B cell (primary cell): ENCODE data around the gene B3GALT6. TPM values are rescaled to one million over a fixed set of nuclear protein-coding genes. Genes with fewer than 3 reads are reported as not detected.

Experiments used
- ATAC-seq: fragments of 200-7000 bp; cut with Tn5 transposase; one replicate; pipeline ENCODE4 v1.10.0; 2021; ENCODE audit warnings: low read depth, mild to moderate bottlenecking, moderate number of reproducible peaks, moderate library complexity
- CTCF ChIA-PET: fragments of 350-600 bp; sonication (Branson Sonifier 250); formaldehyde crosslinking; loops from one replicate; lab custom pipeline; 2021; ENCODE audit warnings: antibody characterized with exemption, inconsistent platforms; lab: Charles Lee
- POLR2A ChIA-PET: fragments of 350-600 bp; sonication (Branson Sonifier 250); formaldehyde crosslinking; loops from one replicate; lab custom pipeline; 2021; ENCODE audit warnings: antibody characterized with exemption; lab: Charles Lee
- DNase-seq: peaks from one replicate; pipeline ENCODE4 v3.0.0; 2013
- H2AFZ ChIP-seq: 2 replicates; pipeline ENCODE4 v1.6.1; 2012; ENCODE audit warnings: mild to moderate bottlenecking, low read depth, low read length; ENCODE audit not compliant: insufficient read depth, poor library complexity, severe bottlenecking
- H3K27ac ChIP-seq, 2 donors: 1 replicate in 1 of 2; 2 replicates in 1 of 2; pipeline ENCODE4 v1.5.1; 2012 to 2013; ENCODE audit warnings: low read length in 2 of 2, mild to moderate bottlenecking in 2 of 2, moderate library complexity in 1 of 2
- H3K27me3 ChIP-seq, 4 experiments: fragments of 200-600 bp in 1 of 4; sonication (generic) in 1 of 4; replicated peaks in 1 of 4; 1 replicate in 2 of 4; 2 replicates in 2 of 4; pipeline versions ENCODE4 v1.6.1 to v1.7.0; 2013 to 2016; ENCODE audit warnings: low read length in 3 of 4, mild to moderate bottlenecking in 2 of 4, mixed read lengths in 1 of 4, moderate library complexity in 1 of 4; ENCODE audit not compliant: insufficient read depth in 4 of 4, control insufficient read depth in 3 of 4; ENCODE audit errors: control extremely low read depth in 1 of 4
- H3K36me3 ChIP-seq, 2 experiments: replicated peaks in 1 of 2; 1 replicate in 1 of 2; 2 replicates in 1 of 2; pipeline versions ENCODE4 v1.6.1 to v1.7.1; 2013; ENCODE audit warnings: low read length in 1 of 2; ENCODE audit not compliant: insufficient read depth in 2 of 2, control insufficient read depth in 1 of 2; ENCODE audit errors: control extremely low read depth in 1 of 2, extremely low read depth in 1 of 2
- H3K4me1 ChIP-seq, 2 donors: fragments of 200-600 bp in 1 of 2; sonication (generic) in 1 of 2; 1 replicate in 1 of 2; 2 replicates in 1 of 2; pipeline versions ENCODE4 v1.5.1 to v1.6.1; 2013 to 2017; ENCODE audit warnings: low read length in 2 of 2; ENCODE audit not compliant: control insufficient read depth in 2 of 2, insufficient read depth in 2 of 2
- H3K4me2 ChIP-seq: replicated peaks from 2 replicates; pipeline ENCODE3; 2012; ENCODE audit warnings: mild to moderate bottlenecking, low read depth, low read length; ENCODE audit not compliant: poor library complexity, severe bottlenecking
- H3K4me3 ChIP-seq, 5 experiments: fragments of 200-600 bp in 1 of 5; sonication (generic) in 1 of 5; 1 replicate in 3 of 5; 2 replicates in 2 of 5; pipeline versions ENCODE4 v1.5.1 to v1.7.0; 2011 to 2016; ENCODE audit warnings: low read length in 4 of 5, mild to moderate bottlenecking in 4 of 5, low read depth in 2 of 5, control low read depth in 1 of 5, moderate library complexity in 1 of 5; ENCODE audit not compliant: insufficient read depth in 1 of 5; ENCODE audit errors: control extremely low read depth in 1 of 5, extremely low read depth in 1 of 5
- H3K79me2 ChIP-seq: fragments of 200-600 bp; sonication (generic); one replicate; pipeline ENCODE4 v1.6.0; 2016; ENCODE audit warnings: low read length; ENCODE audit not compliant: control insufficient read depth, insufficient read depth
- H3K9ac ChIP-seq: fragments of 200-600 bp; sonication (generic); 2 replicates; pipeline ENCODE4 v1.6.1; 2017; ENCODE audit warnings: mild to moderate bottlenecking, low read length, moderate library complexity
- H3K9me3 ChIP-seq, 3 donors: one replicate each; pipeline versions ENCODE4 v1.6.1 to v1.7.1; 2013; ENCODE audit warnings: low read length in 2 of 3; ENCODE audit not compliant: control insufficient read depth in 2 of 3, insufficient read depth in 1 of 3; ENCODE audit errors: control extremely low read depth in 1 of 3
- H4K20me1 ChIP-seq: 2 replicates; pipeline ENCODE4 v1.6.0; 2012; ENCODE audit warnings: mild to moderate bottlenecking, low read length; ENCODE audit not compliant: insufficient read depth, control insufficient read depth, poor library complexity, severe bottlenecking
- H3K27ac Mint-ChIP-seq: one replicate; pipeline ENCODE4 v1.8.0; 2021; ENCODE audit warnings: mixed read lengths
- H3K27me3 Mint-ChIP-seq: one replicate; pipeline ENCODE4 v1.8.0; 2021; ENCODE audit warnings: mixed read lengths
- H3K4me1 Mint-ChIP-seq: one replicate; pipeline ENCODE4 v1.8.0; 2021; ENCODE audit warnings: mixed read lengths
- H3K4me3 Mint-ChIP-seq: one replicate; pipeline ENCODE4 v1.8.0; 2021; ENCODE audit warnings: mixed read lengths
- H3K9me3 Mint-ChIP-seq: one replicate; pipeline ENCODE4 v1.8.0; 2022; ENCODE audit warnings: mixed read lengths; ENCODE audit not compliant: insufficient read depth
- EZH2 ChIP-seq: IDR thresholded peaks from 2 replicates; pipeline ENCODE4 v1.6.1; 2012; ENCODE audit warnings: borderline replicate concordance, low read depth, mild to moderate bottlenecking, moderate library complexity, low read length; ENCODE audit not compliant: insufficient read depth, poor library complexity, severe bottlenecking
- WGBS: methylation state at CpG from one replicate; pipeline ENCODE4 v1.1.5; 2013; ENCODE audit warnings: missing lambda C conversion rate; ENCODE audit not compliant: insufficient coverage; 5-methylcytosine and 5-hydroxymethylcytosine counted together
- intact Hi-C: fragments of 100-400 bp; cut with micrococcal nuclease; formaldehyde crosslinking; loops from one replicate; pipeline ENCODE4 v1.10.0; 2022
- polyA plus RNA-seq: library from polyadenylated mRNA; depleted of rRNA; stranded (reverse); fragments of >200 nt; gene quantifications from 2 replicates; pipeline ENCODE4 v1.2.3, GENCODE V29; 2012
- total RNA-seq, 2 donors: library from RNA; stranded (reverse); fragments of 120-200 nt in 1 of 2; gene quantifications; 1 replicate in 1 of 2; 2 replicates in 1 of 2; pipeline versions ENCODE4 v1.2.3 to v1.2.4, GENCODE V29; 2013 to 2022
- TF ChIP-seq, protein P1 (sequence below): fragments of 200-600 bp; IDR thresholded peaks from one replicate; pipeline ENCODE4 v1.8.0; 2022; ENCODE audit warnings: antibody characterized with exemption, mild to moderate bottlenecking

B3GALT6 gene
- total and polyA plus RNA-seq, 2 donors (not counting 1 experiment from before 2014, with no cell fraction given), result 5.9 to 21.0 TPM

DNA sequence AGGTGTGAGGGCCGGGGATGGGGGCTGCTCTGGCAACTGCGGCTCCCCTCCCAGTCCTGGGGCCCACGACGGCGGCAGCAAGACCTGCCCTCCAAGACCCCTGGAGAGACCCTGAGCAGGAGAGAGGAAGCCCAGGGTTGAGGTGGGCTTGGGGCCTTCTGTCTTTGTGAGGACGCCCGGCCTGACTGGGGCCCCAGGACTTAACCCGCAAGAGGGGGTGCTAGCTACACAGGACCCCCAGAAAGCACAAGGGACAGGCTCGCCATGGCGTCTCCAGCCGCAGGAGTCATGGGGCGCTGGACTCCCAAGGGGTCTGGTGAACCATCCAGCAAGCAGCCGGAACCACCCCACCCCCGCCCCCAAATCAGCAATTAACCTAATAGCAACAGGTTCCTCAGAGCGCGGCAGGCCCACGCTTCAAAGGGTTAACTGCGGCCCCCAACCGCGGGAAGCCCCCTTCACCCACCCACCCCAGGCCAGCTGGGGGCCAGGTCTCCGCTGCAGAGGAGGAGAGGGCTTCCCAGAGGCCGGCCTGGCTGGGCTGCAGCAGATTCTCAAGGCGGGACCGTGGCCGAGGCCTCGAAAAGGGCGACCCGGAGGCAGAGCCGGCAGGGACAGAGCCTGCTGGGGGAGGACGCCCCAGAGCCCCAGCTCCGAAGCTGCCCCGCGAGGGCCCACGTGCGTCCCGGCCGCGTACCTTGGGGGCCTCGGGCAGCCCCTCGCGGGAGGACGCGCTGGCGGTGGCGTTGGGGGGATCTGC, 14.0 kb downstream of the B3GALT6 start:
- Histone ChIP-seq H3K27ac (no peak overlapping the region), H3K9me3 (peaks cover 0 to 10% (median 0%) of the 10 kb centered on the region in 3 donors), H3K79me2 (peaks cover 3% of the 10 kb centered on the region), H3K4me1 (peaks cover 24 to 25% of the 10 kb centered on the region in 2 donors), H3K36me3 (no peaks in the 10 kb centered on the region), H3K9ac (no peak overlapping the region), H3K4me2 (peak overlapping the region; percentile 56), H3K4me3 (no peak overlapping the region), H2AFZ (peak overlapping the region; percentile 16), H4K20me1 (peaks cover 11% of the 10 kb centered on the region), H3K27me3 (peaks cover 0 to 36% (median 11%) of the 10 kb centered on the region in 4 experiments)
- no peak for TF ChIP-seq EZH2
- TF ChIP-seq, protein P1, sequence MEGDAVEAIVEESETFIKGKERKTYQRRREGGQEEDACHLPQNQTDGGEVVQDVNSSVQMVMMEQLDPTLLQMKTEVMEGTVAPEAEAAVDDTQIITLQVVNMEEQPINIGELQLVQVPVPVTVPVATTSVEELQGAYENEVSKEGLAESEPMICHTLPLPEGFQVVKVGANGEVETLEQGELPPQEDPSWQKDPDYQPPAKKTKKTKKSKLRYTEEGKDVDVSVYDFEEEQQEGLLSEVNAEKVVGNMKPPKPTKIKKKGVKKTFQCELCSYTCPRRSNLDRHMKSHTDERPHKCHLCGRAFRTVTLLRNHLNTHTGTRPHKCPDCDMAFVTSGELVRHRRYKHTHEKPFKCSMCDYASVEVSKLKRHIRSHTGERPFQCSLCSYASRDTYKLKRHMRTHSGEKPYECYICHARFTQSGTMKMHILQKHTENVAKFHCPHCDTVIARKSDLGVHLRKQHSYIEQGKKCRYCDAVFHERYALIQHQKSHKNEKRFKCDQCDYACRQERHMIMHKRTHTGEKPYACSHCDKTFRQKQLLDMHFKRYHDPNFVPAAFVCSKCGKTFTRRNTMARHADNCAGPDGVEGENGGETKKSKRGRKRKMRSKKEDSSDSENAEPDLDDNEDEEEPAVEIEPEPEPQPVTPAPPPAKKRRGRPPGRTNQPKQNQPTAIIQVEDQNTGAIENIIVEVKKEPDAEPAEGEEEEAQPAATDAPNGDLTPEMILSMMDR, result no peak
- H3K27ac Mint-ChIP-seq, result no peak overlapping the region
- H3K4me3 Mint-ChIP-seq, result no peak overlapping the region
- no peaks in the 10 kb centered on the region for H3K27me3 Mint-ChIP-seq
- intact Hi-C loops, result no loop called here
- WGBS, result 22% methylated on average over 35 of the region's 45 CpGs
- POLR2A ChIA-PET, result no interaction called here
- H3K4me1 Mint-ChIP-seq, result peaks cover 15% of the 10 kb centered on the region
- no peak for ATAC-seq
- CTCF ChIA-PET, result interaction anchor here (1.1 kb wide), 1 partner anchor 124 kb away, joined by 4 read pairs; no protein-coding TSS in a partner anchor
- DNase-seq, result no peak
- no peaks in the 10 kb centered on the region for H3K9me3 Mint-ChIP-seq
